Epithelial cell of esophagus (primary cell): ENCODE measurements around the gene RNASE8.
"Not testable (repeated sequence)": the region's sequence is repeated elsewhere in the genome, so short reads cannot be mapped to it uniquely, and the experiment has no call there.

Experiments used
- DNase-seq: peaks from one replicate; pipeline ENCODE4 v3.0.0; 2010; ENCODE audit warnings: low read depth
- H3K4me3 ChIP-seq: 2 replicates; pipeline ENCODE4 v1.5.1; 2011; ENCODE audit warnings: mild to moderate bottlenecking, low read length, control low read depth
- TF ChIP-seq, protein P1 (sequence below): IDR thresholded peaks from 2 replicates; pipeline ENCODE4 v1.5.1; 2011; ENCODE audit warnings: low read depth, mild to moderate bottlenecking, low read length, control low read depth, inconsistent platforms; ENCODE audit not compliant: insufficient read depth; ENCODE audit errors: missing control alignments

RNASE8 gene, protein sequence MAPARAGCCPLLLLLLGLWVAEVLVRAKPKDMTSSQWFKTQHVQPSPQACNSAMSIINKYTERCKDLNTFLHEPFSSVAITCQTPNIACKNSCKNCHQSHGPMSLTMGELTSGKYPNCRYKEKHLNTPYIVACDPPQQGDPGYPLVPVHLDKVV

DNA sequence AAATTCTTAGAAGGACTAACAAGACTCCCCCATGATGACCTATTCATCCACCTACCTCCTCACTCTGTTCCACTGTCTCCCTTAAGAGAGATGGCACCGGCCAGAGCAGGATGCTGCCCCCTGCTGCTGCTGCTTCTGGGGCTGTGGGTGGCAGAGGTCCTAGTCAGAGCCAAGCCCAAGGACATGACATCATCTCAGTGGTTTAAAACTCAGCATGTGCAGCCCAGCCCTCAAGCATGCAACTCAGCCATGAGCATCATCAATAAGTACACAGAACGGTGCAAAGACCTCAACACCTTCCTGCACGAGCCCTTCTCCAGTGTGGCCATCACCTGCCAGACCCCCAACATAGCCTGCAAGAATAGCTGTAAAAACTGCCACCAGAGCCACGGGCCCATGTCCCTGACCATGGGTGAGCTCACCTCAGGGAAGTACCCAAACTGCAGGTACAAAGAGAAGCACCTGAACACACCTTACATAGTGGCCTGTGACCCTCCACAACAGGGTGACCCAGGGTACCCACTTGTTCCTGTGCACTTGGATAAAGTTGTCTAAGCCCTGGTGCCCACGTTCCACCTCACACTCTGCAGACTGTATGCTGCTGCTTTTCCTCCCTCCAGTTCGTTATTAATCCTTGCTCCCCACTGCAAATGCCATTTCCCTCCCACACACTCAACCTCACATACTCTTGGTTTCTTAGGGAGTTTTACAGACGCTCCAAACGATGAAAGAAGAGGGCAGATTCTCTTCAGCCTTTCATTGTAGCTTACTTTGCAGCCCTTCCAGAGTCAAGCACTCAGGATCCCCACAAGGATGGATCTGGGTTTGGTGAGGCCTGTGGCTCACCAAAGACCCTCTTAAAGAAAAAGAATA, at the start of gene RNASE8:
Gene RNASE8 (plus strand): TSS at position 20 of the 873 bp plus-strand sequence. CDS start 71 bp downstream, at position 91.
- TF ChIP-seq, protein P1, sequence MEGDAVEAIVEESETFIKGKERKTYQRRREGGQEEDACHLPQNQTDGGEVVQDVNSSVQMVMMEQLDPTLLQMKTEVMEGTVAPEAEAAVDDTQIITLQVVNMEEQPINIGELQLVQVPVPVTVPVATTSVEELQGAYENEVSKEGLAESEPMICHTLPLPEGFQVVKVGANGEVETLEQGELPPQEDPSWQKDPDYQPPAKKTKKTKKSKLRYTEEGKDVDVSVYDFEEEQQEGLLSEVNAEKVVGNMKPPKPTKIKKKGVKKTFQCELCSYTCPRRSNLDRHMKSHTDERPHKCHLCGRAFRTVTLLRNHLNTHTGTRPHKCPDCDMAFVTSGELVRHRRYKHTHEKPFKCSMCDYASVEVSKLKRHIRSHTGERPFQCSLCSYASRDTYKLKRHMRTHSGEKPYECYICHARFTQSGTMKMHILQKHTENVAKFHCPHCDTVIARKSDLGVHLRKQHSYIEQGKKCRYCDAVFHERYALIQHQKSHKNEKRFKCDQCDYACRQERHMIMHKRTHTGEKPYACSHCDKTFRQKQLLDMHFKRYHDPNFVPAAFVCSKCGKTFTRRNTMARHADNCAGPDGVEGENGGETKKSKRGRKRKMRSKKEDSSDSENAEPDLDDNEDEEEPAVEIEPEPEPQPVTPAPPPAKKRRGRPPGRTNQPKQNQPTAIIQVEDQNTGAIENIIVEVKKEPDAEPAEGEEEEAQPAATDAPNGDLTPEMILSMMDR, result no peak
- no peak within 1 kb of the TSS for H3K4me3 ChIP-seq
- DNase-seq, result peak; percentile 50

DNA sequence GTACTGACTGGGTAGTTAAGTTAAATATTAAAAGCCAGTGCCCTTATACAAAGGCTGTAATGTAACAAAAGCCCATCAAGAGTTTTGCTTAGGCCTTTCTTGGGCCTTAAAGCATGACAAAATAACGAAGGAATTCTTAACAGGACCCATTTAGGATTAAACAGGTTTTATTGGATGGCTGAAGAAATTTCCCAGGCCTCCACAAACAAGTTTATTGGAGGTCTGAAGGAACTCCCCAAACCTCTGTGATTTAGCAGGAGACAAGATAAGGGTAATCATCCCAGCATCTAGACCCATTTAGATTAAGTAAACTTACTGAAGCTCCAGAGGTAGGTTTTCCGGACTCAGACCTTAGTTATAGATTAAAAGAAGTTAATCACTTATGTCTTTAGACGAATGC, 47.9 kb upstream of the RNASE8 start:
- not testable (repeated sequence) for DNase-seq, H3K4me3 ChIP-seq

DNA sequence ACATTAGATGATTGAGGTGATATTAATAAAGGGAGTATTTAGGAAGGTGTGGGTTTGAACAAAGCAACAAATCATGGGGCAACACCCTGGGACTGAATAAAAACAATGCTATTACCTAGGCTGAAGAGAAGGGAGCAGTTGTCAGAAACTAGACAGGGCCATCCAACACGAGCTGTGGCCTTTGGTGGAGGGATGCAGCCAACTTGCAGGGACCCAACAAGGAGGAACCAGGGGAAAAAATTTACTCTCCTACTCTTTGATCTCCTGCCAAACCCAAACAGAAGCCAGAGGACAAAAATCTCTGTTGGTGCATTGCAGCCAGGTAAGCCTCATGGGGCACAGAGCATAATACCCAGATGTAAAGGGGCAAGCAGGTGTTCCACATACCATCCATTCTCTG, 46.5 kb upstream of the RNASE8 start:
- no peak overlapping the region for H3K4me3 ChIP-seq
- no peak for DNase-seq
- TF ChIP-seq, protein P1, result no peak

DNA sequence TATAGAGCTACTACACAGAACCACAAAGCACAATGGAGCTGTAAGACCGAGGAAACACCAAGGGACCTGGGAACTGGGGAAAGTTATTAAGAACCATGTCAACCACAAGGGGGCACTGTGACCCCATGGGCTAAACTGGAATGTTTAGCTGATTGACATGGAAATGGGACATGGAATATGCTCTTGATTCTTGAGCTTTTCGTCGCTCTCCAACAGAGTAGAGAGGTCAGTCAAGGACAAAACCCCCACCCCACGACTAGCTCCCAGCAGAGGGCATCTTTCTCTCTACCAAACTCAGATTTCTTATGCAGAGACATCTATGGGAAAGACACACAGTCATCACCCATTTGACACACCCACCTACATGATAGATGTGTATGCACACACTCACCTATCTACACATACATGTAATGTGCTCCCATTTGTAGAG, 42.8 kb upstream of the RNASE8 start:
- TF ChIP-seq, protein P1, result peak; percentile 95
- H3K4me3 ChIP-seq, result no peak overlapping the region
- peak; percentile 88 for DNase-seq

DNA sequence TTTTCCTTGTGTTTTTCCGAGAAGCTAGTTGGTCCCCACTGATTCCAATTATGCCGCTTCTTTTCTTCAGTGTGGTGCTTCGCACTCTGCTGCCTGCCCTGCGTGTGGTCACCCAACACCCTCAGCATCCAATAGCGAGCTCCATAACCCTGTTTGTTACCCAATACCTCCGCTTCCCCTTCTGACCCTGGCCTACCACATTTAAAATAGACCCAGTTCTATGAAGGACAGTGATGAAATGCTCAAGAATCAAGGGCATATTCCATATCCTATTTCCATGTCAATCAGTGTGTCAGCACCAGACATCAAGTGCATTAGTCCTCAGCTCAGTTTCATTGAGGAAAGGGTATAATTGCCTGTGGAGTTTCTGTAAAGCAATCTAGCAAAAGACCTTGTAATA, 42.3 kb upstream of the RNASE8 start:
- TF ChIP-seq, protein P1, result no peak
- no peak overlapping the region for H3K4me3 ChIP-seq
- no peak for DNase-seq

DNA sequence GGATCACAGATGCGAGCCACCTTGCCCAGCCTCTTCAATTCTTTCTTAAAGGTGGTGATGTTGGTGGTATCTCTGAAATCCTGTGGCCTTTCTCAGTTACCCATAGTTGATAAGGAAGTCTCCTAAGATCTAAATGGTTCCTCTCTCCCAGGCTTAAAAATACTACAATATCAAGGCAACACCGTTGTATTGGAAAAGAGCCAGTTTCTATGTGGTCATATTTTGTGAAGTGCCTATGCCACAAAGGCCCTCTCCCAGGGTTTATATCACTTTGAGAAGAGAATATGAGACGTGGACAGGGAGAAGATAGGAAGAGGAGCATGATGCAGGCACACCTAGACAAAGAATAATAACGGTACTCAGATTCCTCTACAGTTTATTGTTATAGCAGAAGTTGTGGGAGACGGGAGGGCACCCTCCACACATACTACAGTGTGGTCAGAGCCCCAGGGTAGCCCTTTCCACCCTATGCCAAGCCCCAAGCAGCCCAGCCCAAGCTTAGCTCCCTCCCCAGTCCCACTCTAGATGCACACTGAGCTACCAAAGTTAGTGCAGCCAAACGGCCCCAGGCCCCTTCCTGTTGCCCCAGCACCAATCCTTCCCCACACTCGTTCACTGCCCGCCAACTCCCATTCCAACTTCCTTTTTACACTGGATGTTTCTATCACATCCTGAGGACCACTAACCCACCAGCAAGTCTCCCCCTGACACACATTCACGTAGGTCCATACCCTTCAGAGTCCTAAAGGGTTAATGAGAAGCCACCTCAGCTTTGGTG, 41.0 kb upstream of the RNASE8 start:
- TF ChIP-seq, protein P1, result no peak
- DNase-seq, result no peak
- H3K4me3 ChIP-seq, result no peak overlapping the region
